ENCODE measurements around the gene C1orf21. TPM values are rescaled to one million over a fixed set of nuclear protein-coding genes. Genes with fewer than 3 reads are reported as not detected.

C1orf21 gene
- total RNA-seq, 2 donors from 2014 or later = 10.4 to 15.2 TPM

DNA sequence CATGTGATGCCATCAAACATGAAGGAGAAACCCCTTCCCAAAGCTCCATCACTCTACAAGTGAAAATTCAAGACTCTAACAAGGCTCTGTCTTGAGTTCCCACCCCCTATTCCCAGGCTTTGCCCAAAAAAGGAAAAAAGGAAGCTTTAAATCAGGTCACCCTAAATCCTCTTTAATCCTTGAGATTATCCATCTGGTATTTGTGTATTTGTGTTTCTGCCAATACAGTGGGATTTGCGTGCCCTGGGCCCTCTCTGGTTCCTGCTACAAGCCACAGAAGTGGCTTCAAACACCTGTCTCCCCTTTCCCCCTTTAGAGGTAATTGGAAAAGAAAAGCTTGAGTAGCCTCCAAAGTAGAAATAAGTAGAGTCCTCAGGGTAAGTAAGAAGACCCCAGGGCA, 247.5 kb downstream of the C1orf21 start:
- TF ChIP-seq, protein P1, sequence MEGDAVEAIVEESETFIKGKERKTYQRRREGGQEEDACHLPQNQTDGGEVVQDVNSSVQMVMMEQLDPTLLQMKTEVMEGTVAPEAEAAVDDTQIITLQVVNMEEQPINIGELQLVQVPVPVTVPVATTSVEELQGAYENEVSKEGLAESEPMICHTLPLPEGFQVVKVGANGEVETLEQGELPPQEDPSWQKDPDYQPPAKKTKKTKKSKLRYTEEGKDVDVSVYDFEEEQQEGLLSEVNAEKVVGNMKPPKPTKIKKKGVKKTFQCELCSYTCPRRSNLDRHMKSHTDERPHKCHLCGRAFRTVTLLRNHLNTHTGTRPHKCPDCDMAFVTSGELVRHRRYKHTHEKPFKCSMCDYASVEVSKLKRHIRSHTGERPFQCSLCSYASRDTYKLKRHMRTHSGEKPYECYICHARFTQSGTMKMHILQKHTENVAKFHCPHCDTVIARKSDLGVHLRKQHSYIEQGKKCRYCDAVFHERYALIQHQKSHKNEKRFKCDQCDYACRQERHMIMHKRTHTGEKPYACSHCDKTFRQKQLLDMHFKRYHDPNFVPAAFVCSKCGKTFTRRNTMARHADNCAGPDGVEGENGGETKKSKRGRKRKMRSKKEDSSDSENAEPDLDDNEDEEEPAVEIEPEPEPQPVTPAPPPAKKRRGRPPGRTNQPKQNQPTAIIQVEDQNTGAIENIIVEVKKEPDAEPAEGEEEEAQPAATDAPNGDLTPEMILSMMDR (IDR thresholded peaks at IDR 0.05) = no peak
- ATAC-seq (ENCODE audit: insufficient number of reproducible peaks, low FRiP score, low read depth) (no peak), DNase-seq (ENCODE audit: low spot score) (no peak)
- no peak overlapping the region for H3K27ac ChIP-seq
- no peaks in the 10 kb centered on the region for H3K9me3 ChIP-seq
- no peaks in the 10 kb centered on the region for H3K36me3 ChIP-seq
- H3K27me3 ChIP-seq (replicated peaks; ENCODE audit: insufficient read depth) = no peaks in the 10 kb centered on the region
- H3K4me3 ChIP-seq = no peak overlapping the region
- H3K4me1 ChIP-seq (ENCODE audit: control insufficient read depth in 1 of 2, low read depth in 2 of 2) = peaks cover 0 to 16% of the 10 kb centered on the region in 2 donors

DNA sequence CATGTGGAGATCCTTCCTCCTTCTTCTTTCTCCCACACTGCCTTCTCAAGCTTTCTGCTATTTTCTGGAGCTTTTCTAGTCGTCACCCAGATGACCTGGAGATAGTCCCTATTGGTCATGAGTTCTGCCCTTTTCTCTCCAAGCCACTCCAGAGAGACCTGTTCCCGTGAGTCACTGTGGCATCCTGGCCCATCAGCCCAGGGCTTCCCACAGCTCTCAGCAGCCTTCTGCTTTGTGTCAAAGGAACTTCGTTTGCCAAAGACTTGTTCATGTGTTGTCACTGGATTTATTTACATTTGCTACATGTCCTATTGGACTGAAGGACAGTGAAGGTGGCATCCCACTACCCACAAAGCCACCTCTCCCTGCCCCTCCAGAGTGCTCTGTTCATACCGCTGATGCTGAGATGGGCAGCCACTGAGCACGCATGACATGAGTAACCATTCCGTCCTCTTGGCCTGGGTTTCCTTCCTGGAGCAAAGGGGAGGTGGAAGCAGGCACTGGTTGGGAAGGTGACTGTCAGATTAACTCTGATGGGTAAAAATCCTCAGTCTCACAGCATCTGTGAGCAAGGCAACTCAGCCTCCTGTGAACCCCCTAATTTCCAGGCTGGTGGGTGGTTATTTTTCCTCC, 248.6 kb downstream of the C1orf21 start:
- no peak for DNase-seq (ENCODE audit: low spot score)
- H3K27me3 ChIP-seq (replicated peaks; ENCODE audit: insufficient read depth) = no peaks in the 10 kb centered on the region
- H3K36me3 ChIP-seq = no peaks in the 10 kb centered on the region
- H3K4me1 ChIP-seq (ENCODE audit: control insufficient read depth in 1 of 2, low read depth in 2 of 2) = peaks cover 0 to 6% of the 10 kb centered on the region in 2 donors
- ATAC-seq (ENCODE audit: insufficient number of reproducible peaks, low FRiP score, low read depth) = no peak
- H3K9me3 ChIP-seq = no peaks in the 10 kb centered on the region
- H3K27ac ChIP-seq = no peak overlapping the region
- H3K4me3 ChIP-seq = no peak overlapping the region
- TF ChIP-seq, protein P1 (IDR thresholded peaks at IDR 0.05) = no peak

DNA sequence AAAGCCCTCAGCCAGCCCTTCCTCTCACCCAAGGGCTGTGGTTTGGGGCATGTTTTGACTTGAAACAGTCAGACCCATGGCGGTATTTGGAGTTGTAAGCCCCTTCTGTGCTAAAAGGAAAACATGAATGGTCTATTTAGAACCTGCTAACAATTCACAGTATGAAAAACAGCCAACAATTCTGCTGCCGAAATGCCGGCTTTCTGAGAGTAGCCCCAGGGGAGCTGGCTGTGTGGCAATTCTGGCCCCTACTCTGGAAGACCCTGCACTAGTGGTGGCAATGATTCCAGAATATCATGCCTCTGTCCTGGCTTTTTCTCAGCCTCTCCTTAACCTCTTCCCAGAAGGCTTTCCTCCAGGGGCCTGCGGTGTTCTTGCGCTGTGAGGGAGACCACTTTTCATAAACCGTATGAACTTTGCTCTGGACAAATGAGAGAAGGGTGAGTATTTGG, 249.2 kb downstream of the C1orf21 start:
- no peak for DNase-seq (ENCODE audit: low spot score)

DNA sequence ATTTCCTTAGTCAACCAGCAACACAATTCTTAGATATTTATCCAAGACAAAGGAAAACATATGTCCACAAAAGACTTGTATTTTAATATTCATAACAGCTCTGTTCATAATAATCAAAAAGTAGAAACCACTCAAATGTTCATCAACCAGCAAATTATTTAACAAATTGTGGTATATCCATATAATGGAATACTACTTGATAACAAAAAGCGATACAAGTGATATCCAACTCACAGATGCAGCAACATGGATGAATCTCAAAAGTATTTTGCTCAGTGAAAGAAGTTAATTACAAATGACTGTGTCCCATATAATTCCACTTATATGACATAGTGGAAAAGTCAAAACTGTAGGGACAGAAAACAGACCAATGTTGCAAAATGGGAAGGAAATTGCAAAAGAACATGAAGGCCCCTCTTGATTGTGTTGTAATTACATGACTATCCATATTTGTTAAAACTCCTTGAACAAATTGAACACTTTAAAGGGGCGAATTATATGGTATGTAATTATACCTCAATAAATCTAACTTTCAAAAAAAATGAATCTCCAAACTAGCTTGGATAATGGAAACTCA, 250.9 kb downstream of the C1orf21 start:
- ATAC-seq (ENCODE audit: insufficient number of reproducible peaks, low FRiP score, low read depth) = no peak
- TF ChIP-seq, protein P1 (IDR thresholded peaks at IDR 0.05) = no peak
- Histone ChIP-seq H3K36me3 (no peaks in the 10 kb centered on the region), H3K27ac (no peak overlapping the region), H3K27me3 (replicated peaks; ENCODE audit: insufficient read depth) (no peaks in the 10 kb centered on the region), H3K4me3 (no peak overlapping the region), H3K4me1 (ENCODE audit: control insufficient read depth in 1 of 2, low read depth in 2 of 2) (no peaks in the 10 kb centered on the region), H3K9me3 (no peaks in the 10 kb centered on the region)
- DNase-seq (ENCODE audit: low spot score) = no peak

More for the DNA sequence above, 249.2 kb downstream of the C1orf21 start:
- Histone ChIP-seq H3K27ac (no peak overlapping the region), H3K4me3 (no peak overlapping the region), H3K36me3 (no peaks in the 10 kb centered on the region), H3K27me3 (replicated peaks; ENCODE audit: insufficient read depth) (no peaks in the 10 kb centered on the region), H3K9me3 (no peaks in the 10 kb centered on the region), H3K4me1 (ENCODE audit: control insufficient read depth in 1 of 2, low read depth in 2 of 2) (peaks cover 0 to under 1% of the 10 kb centered on the region in 2 donors)
- no peak for ATAC-seq (ENCODE audit: insufficient number of reproducible peaks, low FRiP score, low read depth)
- TF ChIP-seq, protein P1 (IDR thresholded peaks at IDR 0.05) = no peak

DNA sequence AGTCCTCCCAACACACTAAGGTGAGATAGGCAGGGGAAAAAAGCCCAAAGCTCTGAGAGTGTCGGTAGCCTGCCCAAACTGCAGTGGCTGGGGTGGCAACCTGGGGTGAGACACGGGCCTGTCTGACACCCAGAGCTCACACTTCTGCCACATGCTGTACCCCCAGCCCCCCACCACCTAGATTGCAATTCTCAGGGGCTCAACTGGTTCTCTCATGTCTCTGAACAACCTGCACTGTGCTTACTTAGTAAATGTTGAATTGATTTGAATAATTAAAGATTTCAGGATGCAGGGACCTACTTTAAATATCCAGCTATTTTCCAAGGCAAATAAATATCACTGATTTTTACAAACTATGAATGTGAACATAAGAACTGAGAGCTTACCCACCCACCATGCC, 252.4 kb downstream of the C1orf21 start:
- no peaks in the 10 kb centered on the region for H3K4me1 ChIP-seq (ENCODE audit: control insufficient read depth in 1 of 2, low read depth in 2 of 2)
- H3K27ac ChIP-seq = no peak overlapping the region
- H3K36me3 ChIP-seq = no peaks in the 10 kb centered on the region
- H3K4me3 ChIP-seq = no peak overlapping the region
- H3K9me3 ChIP-seq = no peaks in the 10 kb centered on the region
- TF ChIP-seq, protein P1 (IDR thresholded peaks at IDR 0.05) = no peak
- ATAC-seq (ENCODE audit: insufficient number of reproducible peaks, low FRiP score, low read depth) = no peak
- H3K27me3 ChIP-seq (replicated peaks; ENCODE audit: insufficient read depth) = no peaks in the 10 kb centered on the region
- no peak for DNase-seq (ENCODE audit: low spot score)
